Tibial artery (tissue), 4 donors: ENCODE results near the gene RFLNA.
A peak's percentile ranks its signal among the peaks of the same experiment; 100 is the strongest.

Experiments used
- DNase-seq, 2 donors: peaks; one replicate each; pipeline ENCODE4 v3.0.0-alpha.2; 2019
- H3K27ac ChIP-seq, 2 donors: fragments of 200-600 bp; sonication (generic) in 1 of 2; 1 replicate in 1 of 2; 2 replicates in 1 of 2; pipeline ENCODE4 v1.5.1; 2018 to 2019; ENCODE audit warnings: mild to moderate bottlenecking in 1 of 2
- H3K27me3 ChIP-seq, 2 donors: fragments of 200-600 bp; sonication (generic) in 1 of 2; one replicate each; pipeline versions ENCODE4 v1.5.1 to v1.6.0; 2016 to 2019
- H3K36me3 ChIP-seq, 3 donors: fragments of 200-600 bp; sonication (generic) in 2 of 3; one replicate each; pipeline ENCODE4 v1.5.1; 2016 to 2019; ENCODE audit warnings: mild to moderate bottlenecking in 2 of 3
- H3K4me1 ChIP-seq, 4 donors: fragments of 200-600 bp; sonication (generic) in 2 of 4; 1 replicate in 3 of 4; 2 replicates in 1 of 4; pipeline ENCODE4 v1.5.1; 2016 to 2019
- H3K4me3 ChIP-seq, 2 donors: fragments of 200-600 bp; sonication (generic) in 1 of 2; 1 replicate in 1 of 2; 2 replicates in 1 of 2; pipeline ENCODE4 v1.5.1; 2018 to 2019; ENCODE audit warnings: mild to moderate bottlenecking in 2 of 2
- H3K9me3 ChIP-seq, 3 donors: fragments of 200-600 bp; sonication (generic) in 1 of 3; one replicate each; pipeline ENCODE4 v1.5.1; 2016 to 2019
- CTCF ChIP-seq, 2 experiments: fragments of 200-600 bp in 1 of 2; fragments of 450-650 bp in 1 of 2; IDR thresholded peaks; one replicate each; pipeline ENCODE4 v1.5.1; 2017 to 2019; ENCODE audit warnings: antibody characterized with exemption in 2 of 2, mild to moderate bottlenecking in 1 of 2, moderate library complexity in 1 of 2
- intact Hi-C: fragments of 100-400 bp; cut with DNase I; formaldehyde crosslinking; loops from one replicate; pipeline ENCODE4 v1.15.0; 2023; ENCODE audit warnings: low total_unique reads

RFLNA gene

GRCh38 chr12:124294780-124295341, at the start of gene RFLNA:
Gene RFLNA, plus strand, starts transcription at chr12:124295093. Its CDS starts 337 bp downstream, at chr12:124295430.
- no peaks in the 10 kb centered on the region for H3K9me3 ChIP-seq
- peaks cover 0 to 35% (median 28%) of the 10 kb centered on the region in 4 donors for H3K4me1 ChIP-seq
- H3K27ac ChIP-seq = no peak within 1 kb of the TSS
- intact Hi-C loops = no loop called here
- no peak for TF ChIP-seq CTCF (IDR thresholded peaks at IDR 0.05)
- DNase-seq = no peak
- H3K4me3 ChIP-seq = peak within 1 kb of the TSS; percentile 18 to 49
- H3K27me3 ChIP-seq = peaks cover 0 to 24% of the 10 kb centered on the region in 2 donors
- H3K36me3 ChIP-seq = no peaks in the 10 kb centered on the region

GRCh38 chr12:124247331-124247730, 47.6 kb upstream of the RFLNA start:
- Histone ChIP-seq H3K9me3 (peaks cover 0 to 41% (median 13%) of the 10 kb centered on the region in 3 donors), H3K4me3 (no peak overlapping the region), H3K27me3 (peaks cover 0 to 25% of the 10 kb centered on the region in 2 donors), H3K36me3 (no peaks in the 10 kb centered on the region), H3K27ac (no peak overlapping the region), H3K4me1 (peaks cover 0 to 7% (median 2%) of the 10 kb centered on the region in 4 donors)
- intact Hi-C loops = no loop called here
- DNase-seq = no peak
- no peak for TF ChIP-seq CTCF (IDR thresholded peaks at IDR 0.05)

GRCh38 chr12:124248941-124249825, 45.7 kb upstream of the RFLNA start:
- Histone ChIP-seq H3K27me3 (peaks cover 0 to 28% of the 10 kb centered on the region in 2 donors), H3K4me3 (no peak overlapping the region), H3K27ac (no peak overlapping the region), H3K4me1 (peaks cover 0 to 7% (median 2%) of the 10 kb centered on the region in 4 donors), H3K36me3 (no peaks in the 10 kb centered on the region), H3K9me3 (peaks cover 0 to 35% (median 13%) of the 10 kb centered on the region in 3 donors)
- DNase-seq = no peak
- TF ChIP-seq CTCF (IDR thresholded peaks at IDR 0.05) = no peak
- intact Hi-C loops = no loop called here

- Histone ChIP-seq H3K36me3 (no peaks in the 10 kb centered on the region), H3K4me1 (peaks cover 0 to 7% (median 2%) of the 10 kb centered on the region in 4 donors), H3K4me3 (no peak overlapping the region), H3K9me3 (peaks cover 0 to 17% (median 9%) of the 10 kb centered on the region in 3 donors), H3K27ac (no peak overlapping the region), H3K27me3 (peaks cover 0 to 36% of the 10 kb centered on the region in 2 donors)
- DNase-seq = no peak
- intact Hi-C loops = no loop called here
- TF ChIP-seq CTCF (IDR thresholded peaks at IDR 0.05) = no peak
These were observed 43.7 kb upstream of the RFLNA start for GRCh38 chr12:124251186-124251585.

GRCh38 chr12:124252964-124253363, 41.9 kb upstream of the RFLNA start:
- Histone ChIP-seq H3K27ac (no peak overlapping the region), H3K9me3 (no peaks in the 10 kb centered on the region), H3K4me1 (peaks cover 0 to 7% (median 2%) of the 10 kb centered on the region in 4 donors), H3K4me3 (no peak overlapping the region), H3K36me3 (no peaks in the 10 kb centered on the region), H3K27me3 (peaks cover 0 to 45% of the 10 kb centered on the region in 2 donors)
- intact Hi-C loops = no loop called here
- TF ChIP-seq CTCF (IDR thresholded peaks at IDR 0.05) = no peak
- DNase-seq = no peak
